GM13977 (cell line): ENCODE data around the gene CHD5.

Source experiments
- DNase-seq: peaks from one replicate; pipeline ENCODE4 v3.0.0; 2012; ENCODE audit warnings: low spot score
- CTCF ChIP-seq: IDR thresholded peaks from 2 replicates; pipeline ENCODE4 v1.5.1; 2012; ENCODE audit warnings: mild to moderate bottlenecking, control low read depth; ENCODE audit not compliant: insufficient read depth; ENCODE audit errors: extremely low read depth, missing control alignments
- in situ Hi-C: fragments of 300-500 bp; cut with MboI; formaldehyde crosslinking; loops from one replicate; pipeline ENCODE4 v1.12.0; 2022; ENCODE audit warnings: low sequenced_read_pairs, low pct_unique_long_range_greater_than_20kb, mixed read lengths, inconsistent platforms; ENCODE audit not compliant: unreplicated experiment

Gene CHD5

GRCh38 chr1:6104631-6105030 lies 75.5 kb downstream of the CHD5 start:
- TF ChIP-seq CTCF = no peak
- no peak for DNase-seq
- in situ Hi-C loops = no loop called here

- no peak for DNase-seq
- no peak for TF ChIP-seq CTCF
- in situ Hi-C loops = no loop called here
These were observed 76.1 kb downstream of the CHD5 start for GRCh38 chr1:6103854-6104530.

- DNase-seq = no peak
- no peak for TF ChIP-seq CTCF
- in situ Hi-C loops = no loop called here
These were observed 76.8 kb downstream of the CHD5 start for GRCh38 chr1:6103111-6103853.

DNA sequence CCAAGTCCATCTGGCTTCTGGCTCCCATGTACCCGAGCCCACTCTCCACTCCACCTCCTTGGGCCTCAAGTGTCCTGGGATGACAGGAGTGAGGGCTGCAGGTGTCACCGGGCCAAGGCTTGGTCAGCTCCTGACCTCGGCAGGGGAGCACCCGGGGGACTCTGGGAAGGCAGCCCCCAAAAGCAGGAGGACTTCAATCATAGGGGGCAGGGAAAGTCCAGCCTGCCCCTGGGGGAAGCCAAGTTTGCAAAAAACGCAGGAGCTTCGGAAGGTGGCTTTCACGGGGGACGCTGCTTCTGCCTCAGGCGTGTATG lies 77.6 kb downstream of the CHD5 start:
- in situ Hi-C loops = no loop called here
- no peak for TF ChIP-seq CTCF
- DNase-seq = no peak

- in situ Hi-C loops = no loop called here
- DNase-seq = no peak
- no peak for TF ChIP-seq CTCF
These were observed 78.1 kb downstream of the CHD5 start for GRCh38 chr1:6101826-6102531.

GRCh38 chr1:6100861-6101783 lies 79.0 kb downstream of the CHD5 start:
- no peak for TF ChIP-seq CTCF
- in situ Hi-C loops = no loop called here
- no peak for DNase-seq
